AML-193 (cell line): ENCODE data around the gene TOMM34.

ENCODE experiments used
- DNase-seq, 2 experiments: peaks; one replicate each; lab custom pipeline; 2025; lab: John Stamatoyannopoulos, UW

The TOMM34 gene, protein sequence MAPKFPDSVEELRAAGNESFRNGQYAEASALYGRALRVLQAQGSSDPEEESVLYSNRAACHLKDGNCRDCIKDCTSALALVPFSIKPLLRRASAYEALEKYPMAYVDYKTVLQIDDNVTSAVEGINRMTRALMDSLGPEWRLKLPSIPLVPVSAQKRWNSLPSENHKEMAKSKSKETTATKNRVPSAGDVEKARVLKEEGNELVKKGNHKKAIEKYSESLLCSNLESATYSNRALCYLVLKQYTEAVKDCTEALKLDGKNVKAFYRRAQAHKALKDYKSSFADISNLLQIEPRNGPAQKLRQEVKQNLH

DNA sequence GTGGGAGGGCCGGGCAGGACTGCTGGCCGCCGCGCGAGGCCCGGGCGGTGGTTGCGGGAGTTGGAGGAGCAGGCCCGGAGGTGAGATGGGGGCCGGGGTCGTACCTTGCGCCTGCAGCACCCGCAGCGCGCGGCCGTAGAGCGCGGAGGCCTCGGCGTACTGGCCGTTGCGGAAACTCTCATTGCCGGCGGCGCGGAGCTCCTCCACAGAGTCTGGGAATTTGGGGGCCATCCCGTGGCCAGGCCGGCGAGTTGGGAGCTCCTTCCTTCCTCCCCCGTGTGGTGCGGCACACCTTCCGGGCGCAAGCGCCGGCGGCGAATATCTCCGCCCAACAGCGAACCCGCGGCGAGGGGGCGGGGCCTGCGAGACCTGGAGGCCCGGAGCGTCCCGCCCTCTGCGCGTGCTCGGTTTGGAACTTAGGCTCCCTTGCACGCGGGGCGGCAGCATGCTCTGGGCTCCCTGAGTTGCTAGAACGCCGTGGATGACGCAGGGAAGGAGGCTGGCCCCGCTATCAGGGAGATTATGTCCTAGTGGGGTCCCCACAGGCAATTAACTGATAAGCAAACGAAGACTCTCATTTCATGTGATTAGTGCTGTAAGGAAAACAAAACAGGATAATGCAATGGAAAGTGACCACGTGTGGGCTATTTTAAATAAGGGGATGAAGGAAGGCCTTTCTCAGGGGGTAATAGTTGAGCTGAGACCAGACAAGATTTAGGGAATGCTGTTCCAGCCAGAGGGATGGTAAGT lies at the start of gene TOMM34:
TSS of gene TOMM34 (minus strand) at position 295 of the 750 bp plus-strand sequence. CDS start at position 231, 64 bp downstream.
- DNase-seq: peak; percentile 85 to 90

DNA sequence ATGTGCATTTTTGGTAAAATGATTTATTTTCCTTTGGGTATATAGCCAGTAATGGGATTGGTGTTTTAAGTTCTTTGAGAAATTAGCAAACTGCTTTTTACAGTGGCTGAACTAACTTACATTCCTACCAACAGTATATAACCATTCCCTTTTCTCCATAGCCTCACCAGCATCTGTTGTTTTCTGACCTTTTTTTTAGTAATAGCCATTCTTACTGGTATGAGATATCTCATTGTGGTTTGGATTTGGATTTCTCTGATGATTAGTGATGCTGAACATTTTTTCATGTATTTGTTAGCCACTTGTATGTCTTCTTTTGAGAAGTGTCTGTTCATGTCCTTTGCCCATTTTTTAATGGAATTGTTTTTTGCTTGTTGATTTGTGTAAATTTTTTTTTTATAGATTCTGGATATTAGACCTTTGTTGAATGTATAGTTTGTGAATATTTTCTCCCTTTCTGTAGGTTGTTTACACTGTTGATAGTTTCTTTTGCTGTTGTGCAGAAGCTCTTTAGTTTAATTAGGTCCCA lies 48.4 kb upstream of the TOMM34 start:
- DNase-seq: no peak

DNA sequence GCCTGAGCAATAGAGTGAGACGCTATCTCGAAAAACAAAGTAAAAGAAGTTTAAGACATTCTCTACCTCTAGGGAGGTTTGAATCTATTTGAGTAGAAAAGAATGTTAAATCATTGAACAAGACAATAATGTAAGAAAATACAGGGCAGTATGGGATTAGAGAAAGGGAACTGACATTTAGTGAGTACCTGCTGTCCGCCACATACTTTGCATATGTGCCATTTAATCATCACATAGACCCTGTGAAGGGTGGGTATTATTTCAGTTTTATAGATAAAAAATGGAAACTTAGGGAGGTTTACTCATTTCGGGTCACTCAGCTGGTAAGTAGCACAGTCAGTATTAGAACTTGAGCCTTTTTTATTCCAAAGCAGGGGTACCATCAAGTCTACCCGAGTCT lies 37.5 kb upstream of the TOMM34 start:
- no peak for DNase-seq

DNA sequence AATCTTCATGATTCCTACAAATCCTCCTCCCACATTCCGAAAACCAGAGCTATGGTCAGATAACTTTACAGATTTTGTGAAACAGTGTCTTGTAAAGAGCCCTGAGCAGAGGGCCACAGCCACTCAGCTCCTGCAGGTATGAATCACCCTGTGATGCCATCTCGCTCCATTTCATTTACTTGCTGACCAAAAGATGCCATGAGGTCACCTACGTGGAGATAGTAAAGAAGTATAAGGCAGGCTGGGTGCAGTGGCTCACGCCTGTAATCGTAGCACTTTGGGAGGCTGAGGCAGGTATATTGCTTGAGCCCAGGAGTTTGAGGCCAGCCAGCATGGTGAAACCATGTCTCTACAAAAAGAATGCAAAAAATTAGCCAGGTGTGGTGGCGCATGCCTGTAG lies 37.0 kb upstream of the TOMM34 start:
- DNase-seq: no peak

DNA sequence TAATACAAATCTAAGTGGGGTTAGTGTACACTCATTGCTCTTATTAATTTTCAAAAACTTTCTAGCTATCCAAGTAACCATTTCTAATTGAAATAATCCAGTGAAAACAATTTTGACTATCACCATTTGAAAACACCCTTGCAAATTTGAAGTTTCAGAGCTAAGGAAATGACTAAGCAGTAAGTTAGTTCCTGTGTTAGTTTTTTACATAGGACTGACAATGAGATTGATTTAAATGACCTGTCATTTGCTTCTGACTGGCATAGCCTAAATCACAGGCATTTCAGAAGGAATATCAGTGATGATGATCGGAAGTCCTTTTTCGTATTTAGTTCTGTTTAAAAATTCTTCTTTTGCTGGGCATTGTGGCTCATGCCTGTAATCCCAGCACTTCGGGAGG lies 33.1 kb upstream of the TOMM34 start:
- DNase-seq: peak; percentile 39 to 43

DNA sequence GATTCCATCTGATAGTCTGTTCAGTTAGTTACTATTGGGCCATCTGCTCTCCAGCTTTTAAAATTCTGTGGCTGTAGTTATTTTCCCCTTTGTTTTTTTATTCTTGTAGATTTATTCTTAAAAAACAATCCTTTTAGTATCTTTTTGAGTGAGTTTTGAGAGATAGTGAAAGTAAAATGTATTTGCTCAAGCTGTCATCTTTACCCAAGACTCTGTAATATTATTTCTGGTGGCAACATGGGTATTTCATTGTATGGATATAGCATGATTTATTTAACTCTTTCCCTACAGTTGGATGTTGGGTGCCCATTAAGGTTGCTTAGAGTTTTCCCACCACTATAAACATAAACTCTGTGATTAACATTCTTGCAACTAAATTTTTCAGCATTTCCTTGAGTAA lies 30.8 kb upstream of the TOMM34 start:
- DNase-seq: no peak

DNA sequence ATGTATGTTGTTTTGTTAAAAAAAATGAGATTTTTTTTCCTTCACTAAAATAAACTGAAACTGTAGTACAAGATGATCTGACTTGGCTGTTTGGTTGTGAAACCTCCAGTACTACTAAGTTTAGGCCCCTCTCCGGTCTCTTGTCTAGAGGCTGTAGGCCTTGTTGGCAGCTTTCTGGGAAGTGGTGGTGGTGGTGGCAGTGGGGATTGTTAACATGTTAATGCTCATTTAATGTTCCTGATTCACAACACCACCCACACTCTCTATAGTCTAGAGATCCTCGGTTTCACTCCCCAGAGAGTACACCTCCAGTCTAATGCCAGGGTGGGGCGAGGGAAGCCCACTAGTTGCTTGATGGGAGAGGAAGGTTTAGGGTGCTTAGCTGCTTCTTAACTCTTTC lies 30.2 kb upstream of the TOMM34 start:
- no peak for DNase-seq

DNA sequence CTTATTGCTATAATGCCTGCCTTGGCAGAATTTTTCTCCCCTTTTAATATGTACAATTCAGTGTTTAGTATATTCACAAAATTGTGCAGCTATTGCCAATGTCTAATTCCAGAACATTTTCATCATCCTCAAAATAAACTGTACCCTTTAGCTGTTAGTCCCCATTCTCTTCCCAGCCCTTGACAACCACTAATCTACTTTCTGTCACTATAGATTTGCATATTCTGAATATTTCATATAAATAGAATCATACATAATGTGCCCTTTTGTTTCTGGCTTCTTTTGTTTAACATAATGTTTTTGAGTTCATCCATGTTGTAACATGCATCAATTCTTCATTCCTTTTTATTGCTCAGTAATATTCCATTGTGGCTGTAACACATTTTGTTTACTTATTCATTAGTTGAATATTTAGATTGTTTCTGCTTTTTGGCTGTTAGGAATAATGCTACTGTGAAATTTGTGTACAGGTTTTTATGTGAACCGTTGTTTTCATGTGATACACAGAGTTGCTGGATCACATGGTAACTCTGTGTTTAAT lies 28.5 kb upstream of the TOMM34 start:
- DNase-seq: no peak

DNA sequence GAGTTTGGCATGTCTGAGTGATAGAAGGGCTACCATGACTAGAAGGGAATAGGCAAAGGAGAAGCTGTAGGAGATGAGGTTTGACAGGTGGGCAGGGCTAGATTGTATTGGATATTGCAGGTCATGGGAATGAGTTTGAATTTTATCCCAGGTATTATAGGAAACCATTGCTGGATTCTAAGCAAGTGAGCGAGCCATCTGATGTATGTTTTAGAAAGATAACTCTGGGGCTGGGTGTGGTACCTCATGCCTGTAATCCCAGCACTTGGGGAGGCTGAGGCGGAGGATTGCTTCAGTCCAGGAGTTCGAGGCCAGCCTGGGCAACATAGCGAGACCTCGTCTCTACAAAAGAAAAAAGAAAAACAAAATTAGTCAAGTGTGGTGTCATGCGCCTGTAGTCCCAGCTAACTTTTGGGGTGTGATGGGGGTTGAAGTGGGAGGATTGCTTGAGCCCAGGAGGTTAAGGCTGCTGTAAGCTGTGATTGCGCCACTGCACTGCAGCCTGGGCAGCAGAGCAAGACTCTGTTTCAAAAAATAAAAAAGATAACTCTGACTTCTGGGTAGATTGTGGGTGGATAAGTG lies 23.0 kb upstream of the TOMM34 start:
- no peak for DNase-seq

DNA sequence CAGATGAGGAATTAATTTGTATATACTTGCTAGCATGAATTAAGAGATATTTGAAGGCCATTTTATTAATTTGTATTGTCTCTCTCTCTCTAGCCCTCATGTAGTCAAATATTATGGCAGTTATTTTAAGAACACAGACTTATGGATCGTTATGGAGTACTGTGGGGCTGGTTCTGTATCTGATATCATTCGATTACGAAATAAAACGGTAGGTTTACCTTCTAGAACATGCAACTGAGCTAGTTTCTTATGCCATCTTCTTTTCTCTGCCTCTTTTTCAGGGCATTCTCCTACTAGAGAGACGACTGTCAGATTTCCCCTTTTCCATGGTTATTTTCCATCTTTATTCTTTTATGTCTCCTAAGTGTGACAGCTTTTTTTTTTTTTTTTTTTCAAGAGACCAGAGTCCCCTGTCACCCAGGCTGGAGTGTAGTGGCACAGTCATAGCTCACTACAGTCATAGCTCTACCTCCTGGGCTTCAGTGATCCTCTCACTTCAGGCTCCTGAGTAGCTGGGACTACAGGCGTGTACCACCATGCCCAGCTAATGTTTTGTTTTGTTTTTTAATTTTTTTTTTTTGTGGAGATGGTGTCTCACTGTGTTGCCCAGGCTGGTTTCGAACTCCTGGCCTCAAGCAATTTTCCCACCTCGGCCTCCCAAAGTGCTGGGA lies 21.7 kb upstream of the TOMM34 start:
- DNase-seq: no peak

DNA sequence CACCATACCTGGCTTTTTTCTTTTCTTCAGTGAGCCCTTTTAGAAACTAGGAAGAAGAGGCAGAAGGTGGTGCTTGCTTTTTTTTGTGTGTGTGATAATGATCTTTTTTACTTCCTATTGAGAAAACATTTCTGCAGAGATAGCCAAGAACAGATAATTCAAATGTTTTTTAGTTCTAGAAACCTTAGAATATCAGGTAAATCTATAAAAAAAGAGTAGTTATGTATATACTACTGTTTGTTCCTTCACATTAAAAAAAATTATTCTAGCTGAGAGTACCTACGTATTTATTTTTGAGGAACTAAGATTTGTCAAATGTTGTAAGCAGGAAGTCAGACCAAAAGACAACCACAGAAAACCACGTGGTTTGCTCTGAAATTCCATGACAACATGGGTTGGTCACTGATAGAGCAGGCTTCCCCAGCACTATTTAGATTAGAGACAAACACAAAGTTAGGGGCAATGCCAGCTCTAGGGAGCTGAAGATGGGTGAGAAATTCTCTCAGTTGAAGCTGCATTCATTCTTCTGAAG lies 19.0 kb upstream of the TOMM34 start:
- DNase-seq: peak; percentile 92 to 94

DNA sequence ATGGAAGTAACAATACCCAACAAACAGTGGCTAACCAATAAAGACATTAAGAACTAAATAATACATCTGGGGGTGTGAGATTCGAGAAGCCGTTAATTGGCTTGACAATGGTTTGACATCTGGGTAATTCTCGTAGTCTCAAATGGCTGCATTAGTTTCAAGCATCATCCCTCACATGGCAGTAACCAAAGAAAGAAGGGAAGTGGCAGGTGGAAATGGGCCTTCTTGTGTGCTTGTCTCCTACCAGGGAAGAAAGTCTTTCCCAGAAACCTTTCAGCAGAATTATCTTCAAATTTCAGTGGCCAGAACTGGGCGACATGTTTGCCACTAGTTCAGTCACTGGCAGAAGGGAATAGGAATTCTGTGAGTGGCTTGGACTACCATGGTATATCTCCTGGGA lies 16.5 kb upstream of the TOMM34 start:
- DNase-seq: no peak

DNA sequence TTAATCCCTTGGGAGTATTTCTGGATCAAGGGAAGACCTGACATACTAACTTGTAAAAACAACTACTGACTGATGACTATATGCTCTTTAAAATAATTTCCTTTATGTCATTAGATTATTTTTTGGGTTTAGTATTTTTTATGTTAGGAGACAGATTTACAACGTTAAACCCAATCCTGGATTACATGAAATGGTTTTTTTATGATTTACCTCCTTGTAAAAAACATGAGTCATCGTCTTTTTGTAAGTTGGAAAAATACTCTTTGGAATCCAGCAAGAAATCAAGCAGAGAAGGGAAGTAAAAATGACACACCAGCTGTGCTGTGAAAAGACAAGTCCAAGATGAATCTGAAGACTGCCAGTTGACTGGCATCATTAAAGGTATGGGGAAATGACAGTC lies 12.9 kb upstream of the TOMM34 start:
- DNase-seq: no peak

DNA sequence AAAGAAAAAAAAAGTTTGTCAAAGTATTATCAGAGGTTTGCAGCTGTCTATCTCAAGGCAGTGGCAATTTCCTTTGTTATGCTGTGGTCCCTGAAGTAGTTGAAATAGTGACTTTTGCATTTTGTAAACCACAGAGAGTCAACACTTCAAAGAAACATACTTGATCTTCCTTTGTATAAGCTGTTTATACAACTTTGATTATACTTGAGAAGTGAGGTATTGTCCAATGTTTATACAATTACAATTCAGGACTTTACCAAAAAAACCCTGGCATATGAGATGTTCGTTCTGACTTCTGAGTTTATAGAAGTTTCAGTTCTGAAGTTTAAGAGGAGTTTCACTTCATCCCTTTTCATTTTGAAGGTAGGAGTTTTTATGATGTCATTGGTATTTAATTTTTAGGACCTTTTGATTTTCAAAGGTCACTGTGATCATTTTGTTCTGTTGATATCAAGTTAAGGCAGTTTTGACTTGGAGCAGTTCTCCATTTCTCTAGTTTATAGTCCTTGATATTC lies 10.1 kb upstream of the TOMM34 start:
- DNase-seq: no peak

DNA sequence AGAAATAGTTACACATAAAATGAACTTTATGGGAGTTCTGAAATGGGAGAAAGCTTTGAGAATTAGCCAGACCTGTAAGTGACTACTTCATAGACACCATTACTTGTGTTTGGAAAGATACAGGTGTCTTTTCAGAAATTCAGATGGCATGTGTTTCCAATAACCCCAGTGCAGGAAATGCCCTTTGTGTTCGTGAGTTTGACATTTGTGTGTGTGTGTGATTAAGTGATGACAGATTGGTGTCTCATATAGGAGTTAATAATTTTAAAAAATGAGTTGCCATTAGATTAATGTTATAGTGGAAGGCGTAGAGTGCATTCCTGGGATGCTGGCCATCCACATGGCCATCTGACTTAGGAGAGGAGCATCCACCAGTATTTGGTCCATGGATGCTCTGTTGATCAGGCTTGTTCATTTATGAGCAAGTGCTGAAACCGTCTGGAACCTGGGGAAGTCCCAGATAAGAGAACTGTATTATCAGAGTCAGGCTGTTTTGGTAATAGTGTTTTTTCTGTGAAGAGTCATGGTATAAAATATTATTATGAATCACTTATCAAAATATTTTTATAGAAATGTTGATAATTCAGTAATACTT lies 9.2 kb upstream of the TOMM34 start:
- no peak for DNase-seq

DNA sequence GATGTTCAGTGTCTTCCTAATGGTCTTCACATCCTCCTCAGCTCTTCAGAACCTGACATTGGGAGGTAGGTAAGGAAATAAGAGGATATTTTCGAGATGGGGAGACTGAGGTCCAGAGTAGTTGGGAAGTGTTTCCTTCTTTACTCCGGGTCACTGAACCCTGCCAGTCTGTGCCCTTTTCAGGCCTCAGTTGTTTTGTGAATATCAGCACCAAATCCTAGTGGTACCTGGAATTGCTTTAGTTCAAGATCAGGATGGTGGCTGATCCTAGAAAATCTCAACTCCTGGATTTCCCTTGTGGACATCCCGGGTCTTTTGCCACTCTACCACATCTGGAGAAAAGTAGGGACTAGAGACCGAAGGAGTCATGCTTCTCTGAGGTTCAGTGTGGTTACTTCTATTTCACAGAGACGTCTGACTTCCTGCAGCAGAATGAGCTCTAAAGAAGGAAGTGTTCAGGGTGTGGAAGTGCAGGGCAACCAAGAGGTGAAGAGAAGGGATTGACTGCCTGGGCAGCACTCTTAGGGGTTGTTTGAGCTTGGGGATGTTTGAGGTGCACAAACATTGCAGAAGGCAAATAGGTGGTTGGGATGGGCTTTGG lies 7.1 kb upstream of the TOMM34 start:
- DNase-seq: peak; percentile 85 to 87

DNA sequence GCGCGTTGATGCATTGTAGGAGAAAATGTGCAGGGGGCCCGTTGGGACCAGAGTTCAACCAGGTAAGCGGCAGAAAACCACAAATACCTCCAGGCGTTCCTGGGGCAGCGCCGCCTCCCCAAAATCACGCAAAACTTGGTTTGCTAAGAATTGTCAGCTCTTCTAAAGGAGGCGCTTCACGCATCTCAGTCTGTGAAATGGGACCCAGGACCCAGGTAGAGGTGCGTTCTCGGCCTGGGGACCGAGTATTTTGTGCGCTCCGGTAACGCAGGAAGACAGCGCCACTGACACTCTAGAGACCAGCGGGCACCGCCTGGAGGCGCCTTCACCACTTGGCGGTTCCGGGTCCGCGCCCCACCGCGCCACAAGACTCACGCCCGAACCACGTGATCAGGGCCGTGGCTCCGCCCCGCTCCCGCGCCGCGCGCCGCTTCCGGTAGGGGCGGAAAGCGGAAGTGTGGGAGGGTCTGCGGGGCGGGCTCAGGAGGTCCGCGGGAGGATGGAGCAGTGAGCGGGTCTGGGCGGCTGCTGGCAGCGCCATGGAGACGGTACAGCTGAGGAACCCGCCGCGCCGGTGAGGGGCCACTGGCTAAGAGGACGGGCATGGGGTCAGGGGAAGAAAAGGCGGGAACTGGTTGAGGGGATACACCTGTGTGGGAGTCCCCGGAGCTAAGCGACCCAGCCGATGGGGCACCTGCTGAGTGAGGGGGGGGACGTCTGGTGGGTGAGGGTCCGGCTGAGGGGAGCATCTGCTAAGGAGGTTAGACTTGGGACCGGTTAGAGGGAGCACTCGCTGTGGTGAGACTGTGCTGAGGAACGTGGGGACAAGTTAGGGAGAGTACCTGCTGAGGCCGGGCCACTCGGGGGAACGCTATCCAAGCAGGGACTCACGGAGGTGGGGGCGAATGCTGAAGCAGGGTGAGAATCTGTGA lies 6.1 kb upstream of the TOMM34 start, which contains the start of gene STK4:
TSS of gene STK4 (plus strand) at position 483 of the 932 bp plus-strand sequence. CDS start at position 540, 57 bp downstream.
- peak; percentile 87 to 89 for DNase-seq

DNA sequence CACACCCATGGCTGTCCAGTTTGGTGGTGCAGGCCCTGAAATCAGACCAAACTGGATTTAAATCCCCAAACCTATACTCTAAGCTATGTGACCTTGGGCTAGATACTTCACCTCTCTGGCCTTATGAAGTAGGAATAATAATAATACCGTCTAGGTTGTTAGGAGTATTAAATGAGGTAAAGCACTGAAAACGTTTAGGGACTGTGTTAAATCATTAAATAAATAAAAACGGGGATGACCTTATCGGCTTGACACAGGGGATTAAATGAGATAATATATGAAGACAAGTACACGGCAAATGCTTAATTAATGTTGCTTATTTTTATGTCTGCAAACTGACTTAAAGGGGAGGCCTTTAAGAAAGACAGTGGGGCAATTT lies 5.4 kb upstream of the TOMM34 start:
- DNase-seq: no peak
